Spleen (tissue), 11 donors: ENCODE measurements around the gene BID. TPM values are rescaled to one million over a fixed set of nuclear protein-coding genes. Genes with fewer than 3 reads are reported as not detected.

Experiments
- DNase-seq: peaks from one replicate; pipeline ENCODE4 v3.0.0-alpha.2; 2020
- H3K27ac ChIP-seq, 8 donors: fragments of 200-600 bp; sonication (generic) in 7 of 8; 1 replicate in 4 of 8; 2 replicates in 4 of 8; pipeline versions ENCODE4 v1.5.0 to v1.8.0; 2016 to 2021; ENCODE audit warnings: inconsistent platforms in 4 of 8, mild to moderate bottlenecking in 4 of 8, moderate library complexity in 1 of 8
- H3K27me3 ChIP-seq, 7 donors: fragments of 200-600 bp; sonication (generic) in 6 of 7; replicated peaks in 1 of 7; 1 replicate in 4 of 7; 2 replicates in 3 of 7; pipeline versions ENCODE4 v1.5.0 to v1.8.0; 2016 to 2021; ENCODE audit warnings: inconsistent platforms in 3 of 7, mild to moderate bottlenecking in 1 of 7
- H3K36me3 ChIP-seq, 6 donors: fragments of 200-600 bp; sonication (generic) in 5 of 6; 1 replicate in 4 of 6; 2 replicates in 2 of 6; pipeline versions ENCODE4 v1.5.0 to v1.8.0; 2016 to 2021; ENCODE audit warnings: inconsistent platforms in 2 of 6
- H3K4me1 ChIP-seq, 6 donors: fragments of 200-600 bp; sonication (generic) in 5 of 6; 1 replicate in 3 of 6; 2 replicates in 3 of 6; pipeline versions ENCODE4 v1.5.0 to v1.8.0; 2016 to 2021; ENCODE audit warnings: inconsistent platforms in 3 of 6
- H3K4me3 ChIP-seq, 8 donors: fragments of 200-600 bp; sonication (generic) in 7 of 8; 1 replicate in 4 of 8; 2 replicates in 4 of 8; pipeline versions ENCODE4 v1.5.0 to v1.8.0; 2016 to 2021; ENCODE audit warnings: inconsistent platforms in 4 of 8, mild to moderate bottlenecking in 4 of 8, moderate library complexity in 2 of 8
- H3K9me3 ChIP-seq, 8 donors: fragments of 200-600 bp; sonication (generic) in 7 of 8; 1 replicate in 4 of 8; 2 replicates in 4 of 8; pipeline versions ENCODE4 v1.5.0 to v1.8.0; 2016 to 2021; ENCODE audit warnings: inconsistent platforms in 4 of 8
- POLR2A ChIP-seq, 3 donors: fragments of 450-650 bp; IDR thresholded peaks; one replicate each; pipeline ENCODE4 v1.5.1; 2017; ENCODE audit warnings: antibody characterized with exemption in 3 of 3, mild to moderate bottlenecking in 1 of 3
- POLR2AphosphoS5 ChIP-seq, 3 donors: sonication (generic); formaldehyde crosslinking; IDR thresholded peaks; one replicate each; pipeline ENCODE4 v1.5.1; 2017; ENCODE audit warnings: antibody characterized with exemption in 3 of 3
- WGBS, 5 donors: extraction: QIAGEN DNeasy Blood & Tissue Kit in 3 of 5; methylation state at CpG; one replicate each; pipeline versions ENCODE4 v1.1.5 to v1.1.7; 2013 to 2018; 5-methylcytosine and 5-hydroxymethylcytosine counted together
- intact Hi-C: fragments of 100-400 bp; cut with DNase I; formaldehyde crosslinking; loops from one replicate; pipeline ENCODE4 v1.15.0; 2023; ENCODE audit warnings: low total_unique reads
- polyA plus RNA-seq, 3 donors: library from polyadenylated mRNA; stranded (reverse); fragments of 200-250 nt; gene quantifications; one replicate each; pipeline ENCODE4 v1.2.1, GENCODE V29; 2013
- total RNA-seq, 7 donors: library from RNA; depleted of rRNA in 3 of 7; stranded (reverse); fragments of >200 nt in 3 of 7; fragmentation: NEBNext Ultra II Directional in 4 of 7; extraction: Animal tissue kit (Norgen Biotek cat#: 25700) in 4 of 7; gene quantifications; one replicate each; pipeline versions ENCODE4 v1.1.0 to v1.2.1, GENCODE V29; 2016 to 2021
- TF ChIP-seq, protein P1 (sequence below), 11 experiments: fragments of 200-600 bp in 7 of 11; fragments of 450-650 bp in 4 of 11; sonication (generic) in 4 of 11; IDR thresholded peaks in 8 of 11; conservative IDR thresholded peaks in 3 of 11; 1 replicate in 7 of 11; 2 replicates in 4 of 11; pipeline versions ENCODE4 v1.4.0 to v1.8.0; 2016 to 2021; ENCODE audit warnings: antibody characterized with exemption in 11 of 11, inconsistent platforms in 4 of 11, mild to moderate bottlenecking in 1 of 11
- donor health status: healthy with polysubstance abuse.
- donor health status: DM: no; HTN: no; CAD: no; lungs with moderate emphysema.
- donor health status: DM: no; HTN: no; CAD: no.
- donor health status: Bipolar disorder and iron deficiency.
- donor health status: healthy.
- donor health status: DM: no; HTN: no; CAD: no.
- donor health status: DM: yes; HTN: yes; CAD: no.

BID gene
- total and polyA plus RNA-seq, 10 donors: 37.7 to 73.4 (median 49.3) TPM

GRCh38 chr22:17749605-17750395, 24.5 kb downstream of the BID start:
- peaks cover 0 to 64% (median 10%) of the 10 kb centered on the region in 6 donors for H3K36me3 ChIP-seq
- peaks cover 0 to 5% (median 0%) of the 10 kb centered on the region in 6 donors for H3K4me1 ChIP-seq
- H3K9me3 ChIP-seq: no peaks in the 10 kb centered on the region
- no peak overlapping the region for H3K4me3 ChIP-seq
- 91 to 97% (median 94%) methylated on average over 35 of the region's 35 CpGs for WGBS, 5 donors
- no peak for DNase-seq
- intact Hi-C loops: loop anchor here (10.0 kb wide), 2 partner anchors 45 to 325 kb away; partner anchors contain the start of gene PEX26
- no peaks in the 10 kb centered on the region for H3K27me3 ChIP-seq
- TF ChIP-seq, protein P1, sequence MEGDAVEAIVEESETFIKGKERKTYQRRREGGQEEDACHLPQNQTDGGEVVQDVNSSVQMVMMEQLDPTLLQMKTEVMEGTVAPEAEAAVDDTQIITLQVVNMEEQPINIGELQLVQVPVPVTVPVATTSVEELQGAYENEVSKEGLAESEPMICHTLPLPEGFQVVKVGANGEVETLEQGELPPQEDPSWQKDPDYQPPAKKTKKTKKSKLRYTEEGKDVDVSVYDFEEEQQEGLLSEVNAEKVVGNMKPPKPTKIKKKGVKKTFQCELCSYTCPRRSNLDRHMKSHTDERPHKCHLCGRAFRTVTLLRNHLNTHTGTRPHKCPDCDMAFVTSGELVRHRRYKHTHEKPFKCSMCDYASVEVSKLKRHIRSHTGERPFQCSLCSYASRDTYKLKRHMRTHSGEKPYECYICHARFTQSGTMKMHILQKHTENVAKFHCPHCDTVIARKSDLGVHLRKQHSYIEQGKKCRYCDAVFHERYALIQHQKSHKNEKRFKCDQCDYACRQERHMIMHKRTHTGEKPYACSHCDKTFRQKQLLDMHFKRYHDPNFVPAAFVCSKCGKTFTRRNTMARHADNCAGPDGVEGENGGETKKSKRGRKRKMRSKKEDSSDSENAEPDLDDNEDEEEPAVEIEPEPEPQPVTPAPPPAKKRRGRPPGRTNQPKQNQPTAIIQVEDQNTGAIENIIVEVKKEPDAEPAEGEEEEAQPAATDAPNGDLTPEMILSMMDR (IDR thresholded peaks at IDR 0.05 in 8 of 11, conservative IDR thresholded peaks at IDR 0.05 in 3 of 11): no peak
- TF ChIP-seq POLR2AphosphoS5 (IDR thresholded peaks at IDR 0.05) (peak in 1 of 3 donors; percentile 20), POLR2A (IDR thresholded peaks at IDR 0.05) (no peak)
- H3K27ac ChIP-seq: no peak overlapping the region

GRCh38 chr22:17748555-17749353, 25.5 kb downstream of the BID start:
- Histone ChIP-seq H3K4me1 (peaks cover 0 to 5% (median 0%) of the 10 kb centered on the region in 6 donors), H3K27ac (no peak overlapping the region), H3K27me3 (no peaks in the 10 kb centered on the region), H3K4me3 (no peak overlapping the region), H3K9me3 (no peaks in the 10 kb centered on the region), H3K36me3 (peaks cover 0 to 66% (median 18%) of the 10 kb centered on the region in 6 donors)
- WGBS, 5 donors: 84 to 92% (median 88%) methylated on average over 35 to 40 of the region's 40 CpGs
- DNase-seq: peak; percentile 71
- intact Hi-C loops: loop anchor here (10.0 kb wide), 2 partner anchors 46 to 326 kb away; partner anchors contain the start of gene PEX26
- TF ChIP-seq POLR2AphosphoS5 (IDR thresholded peaks at IDR 0.05) (peak in 1 of 3 donors; percentile 15), POLR2A (IDR thresholded peaks at IDR 0.05) (no peak)
- TF ChIP-seq, protein P1 (IDR thresholded peaks at IDR 0.05 in 8 of 11, conservative IDR thresholded peaks at IDR 0.05 in 3 of 11): no peak

DNA sequence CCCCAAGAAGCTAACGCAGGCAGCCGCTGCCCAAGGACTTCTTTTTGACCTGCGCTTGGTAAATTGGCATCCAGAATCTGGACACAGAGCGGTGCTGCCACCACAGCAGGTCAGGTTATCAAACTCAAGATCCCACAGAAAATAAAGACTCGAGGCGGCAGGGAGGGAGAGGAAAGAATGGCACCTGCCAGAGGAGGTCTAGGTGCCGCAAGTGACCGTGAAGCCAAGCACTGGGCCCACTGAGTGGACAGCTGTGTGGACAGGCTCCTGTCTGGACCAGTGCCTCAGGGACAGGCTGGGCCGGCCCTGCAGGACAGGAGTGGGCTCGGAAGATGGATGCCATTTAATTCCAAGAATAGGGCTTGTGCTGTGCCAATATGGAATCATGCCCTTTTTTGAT, 27.4 kb downstream of the BID start:
- Histone ChIP-seq H3K4me3 (no peak overlapping the region), H3K9me3 (no peaks in the 10 kb centered on the region), H3K4me1 (peaks cover 0 to 16% (median 4%) of the 10 kb centered on the region in 6 donors), H3K36me3 (peaks cover 0 to 76% (median 31%) of the 10 kb centered on the region in 6 donors), H3K27ac (no peak overlapping the region), H3K27me3 (no peaks in the 10 kb centered on the region)
- 94 to 97% (median 97%) methylated on average over 10 of the region's 10 CpGs for WGBS, 5 donors
- peak; percentile 62 for DNase-seq
- intact Hi-C loops: loop anchor here (10.0 kb wide), 2 partner anchors 48 to 328 kb away; partner anchors contain the start of gene PEX26
- TF ChIP-seq, protein P1 (IDR thresholded peaks at IDR 0.05 in 8 of 11, conservative IDR thresholded peaks at IDR 0.05 in 3 of 11): no peak
- TF ChIP-seq POLR2AphosphoS5 (IDR thresholded peaks at IDR 0.05): no peak
- TF ChIP-seq POLR2A (IDR thresholded peaks at IDR 0.05): no peak
